Activated CD8-positive, alpha-beta T cell treated with anti-CD3 and anti-CD28 coated beads for 36 hours (primary cell): ENCODE data around the gene CARHSP1. TPM values are rescaled to one million over a fixed set of nuclear protein-coding genes. Genes with fewer than 3 reads are reported as not detected.
"Not testable (repeated sequence)": the region's sequence is repeated elsewhere in the genome, so short reads cannot be mapped to it uniquely, and the experiment has no call there.

Source experiments
- ATAC-seq: fragments of 200-7000 bp; cut with Tn5 transposase; one replicate; pipeline ENCODE4 v1.10.0; 2021; ENCODE audit warnings: mild to moderate bottlenecking, moderate library complexity
- CTCF ChIA-PET: fragments of 350-600 bp; sonication (Branson Sonifier 250); formaldehyde crosslinking; loops from one replicate; lab custom pipeline; 2021; ENCODE audit warnings: antibody characterized with exemption; lab: Charles Lee
- POLR2A ChIA-PET: fragments of 350-600 bp; sonication (Branson Sonifier 250); formaldehyde crosslinking; loops from one replicate; lab custom pipeline; 2021; ENCODE audit warnings: antibody characterized with exemption; lab: Charles Lee
- DNase-seq: peaks from one replicate; pipeline ENCODE4 v3.0.0-alpha.2; 2020
- H3K27ac Mint-ChIP-seq: one replicate; pipeline ENCODE4 v1.8.0; 2021; ENCODE audit warnings: mild to moderate bottlenecking, mixed read lengths
- H3K27me3 Mint-ChIP-seq: one replicate; pipeline ENCODE4 v1.8.0; 2021; ENCODE audit warnings: mixed read lengths
- H3K36me3 Mint-ChIP-seq: one replicate; pipeline ENCODE4 v1.8.0; 2021; ENCODE audit warnings: low read depth, mixed read lengths
- H3K4me1 Mint-ChIP-seq: one replicate; pipeline ENCODE4 v1.8.0; 2021; ENCODE audit warnings: low read depth, mixed read lengths
- H3K4me3 Mint-ChIP-seq: one replicate; pipeline ENCODE4 v1.8.0; 2021; ENCODE audit warnings: mild to moderate bottlenecking, moderate library complexity, mixed read lengths
- H3K9me3 Mint-ChIP-seq: one replicate; pipeline ENCODE4 v1.8.0; 2021; ENCODE audit warnings: mixed read lengths
- intact Hi-C: fragments of 100-400 bp; cut with micrococcal nuclease; formaldehyde crosslinking; loops from one replicate; pipeline ENCODE4 v1.10.0; 2022
- total RNA-seq, 2 experiments: library from RNA; stranded (reverse); gene quantifications; one replicate each; pipeline ENCODE4 v1.2.3, GENCODE V29; 2021
- TF ChIP-seq, protein P1 (sequence below): fragments of 200-600 bp; IDR thresholded peaks from one replicate; pipeline ENCODE4 v1.8.0; 2022; ENCODE audit warnings: antibody characterized with exemption, mild to moderate bottlenecking

The CARHSP1 gene
- total RNA-seq, 2 experiments from 2014 or later, result 63.9 to 72.6 TPM

DNA sequence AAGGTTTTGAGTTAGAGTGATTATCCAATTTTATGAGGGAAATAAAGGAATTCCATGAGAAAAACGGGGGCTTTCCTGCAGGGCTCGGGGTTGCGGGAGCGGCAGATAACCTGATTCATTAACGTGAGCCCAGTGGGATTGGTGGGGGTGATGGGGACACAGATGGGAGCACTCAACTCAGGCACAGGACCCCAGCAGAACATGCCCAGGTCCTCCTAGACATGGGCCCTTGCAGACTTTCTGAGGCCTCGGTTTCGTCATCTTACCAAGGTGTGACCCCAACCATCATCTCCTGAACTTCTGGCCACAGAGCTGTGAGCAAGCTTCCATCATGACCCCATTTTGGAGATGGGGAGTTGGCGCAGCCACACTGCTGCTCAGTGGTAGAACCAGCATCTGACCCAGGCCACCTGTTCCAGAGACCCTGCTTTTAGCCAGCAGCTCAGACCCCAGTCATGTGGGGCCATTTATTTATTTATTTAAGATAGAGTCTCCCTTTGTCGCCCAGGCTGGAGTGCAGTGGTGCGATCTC lies 22.3 kb downstream of the CARHSP1 start:
- Mint-ChIP-seq H3K27me3 (no peaks in the 10 kb centered on the region), H3K4me3 (no peak overlapping the region), H3K4me1 (peaks cover 8% of the 10 kb centered on the region), H3K27ac (no peak overlapping the region), H3K36me3 (peaks cover 30% of the 10 kb centered on the region), H3K9me3 (no peaks in the 10 kb centered on the region)
- TF ChIP-seq, protein P1, sequence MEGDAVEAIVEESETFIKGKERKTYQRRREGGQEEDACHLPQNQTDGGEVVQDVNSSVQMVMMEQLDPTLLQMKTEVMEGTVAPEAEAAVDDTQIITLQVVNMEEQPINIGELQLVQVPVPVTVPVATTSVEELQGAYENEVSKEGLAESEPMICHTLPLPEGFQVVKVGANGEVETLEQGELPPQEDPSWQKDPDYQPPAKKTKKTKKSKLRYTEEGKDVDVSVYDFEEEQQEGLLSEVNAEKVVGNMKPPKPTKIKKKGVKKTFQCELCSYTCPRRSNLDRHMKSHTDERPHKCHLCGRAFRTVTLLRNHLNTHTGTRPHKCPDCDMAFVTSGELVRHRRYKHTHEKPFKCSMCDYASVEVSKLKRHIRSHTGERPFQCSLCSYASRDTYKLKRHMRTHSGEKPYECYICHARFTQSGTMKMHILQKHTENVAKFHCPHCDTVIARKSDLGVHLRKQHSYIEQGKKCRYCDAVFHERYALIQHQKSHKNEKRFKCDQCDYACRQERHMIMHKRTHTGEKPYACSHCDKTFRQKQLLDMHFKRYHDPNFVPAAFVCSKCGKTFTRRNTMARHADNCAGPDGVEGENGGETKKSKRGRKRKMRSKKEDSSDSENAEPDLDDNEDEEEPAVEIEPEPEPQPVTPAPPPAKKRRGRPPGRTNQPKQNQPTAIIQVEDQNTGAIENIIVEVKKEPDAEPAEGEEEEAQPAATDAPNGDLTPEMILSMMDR, result no peak
- DNase-seq, result no peak
- ChIA-PET CTCF (no interaction called here), POLR2A (interaction anchor here (0.6 to 1.1 kb wide), 3 partner anchors 18 to 1921 kb away, joined by 3 read pairs; no protein-coding TSS in a partner anchor)
- intact Hi-C loops, result no loop called here
- no peak for ATAC-seq

DNA sequence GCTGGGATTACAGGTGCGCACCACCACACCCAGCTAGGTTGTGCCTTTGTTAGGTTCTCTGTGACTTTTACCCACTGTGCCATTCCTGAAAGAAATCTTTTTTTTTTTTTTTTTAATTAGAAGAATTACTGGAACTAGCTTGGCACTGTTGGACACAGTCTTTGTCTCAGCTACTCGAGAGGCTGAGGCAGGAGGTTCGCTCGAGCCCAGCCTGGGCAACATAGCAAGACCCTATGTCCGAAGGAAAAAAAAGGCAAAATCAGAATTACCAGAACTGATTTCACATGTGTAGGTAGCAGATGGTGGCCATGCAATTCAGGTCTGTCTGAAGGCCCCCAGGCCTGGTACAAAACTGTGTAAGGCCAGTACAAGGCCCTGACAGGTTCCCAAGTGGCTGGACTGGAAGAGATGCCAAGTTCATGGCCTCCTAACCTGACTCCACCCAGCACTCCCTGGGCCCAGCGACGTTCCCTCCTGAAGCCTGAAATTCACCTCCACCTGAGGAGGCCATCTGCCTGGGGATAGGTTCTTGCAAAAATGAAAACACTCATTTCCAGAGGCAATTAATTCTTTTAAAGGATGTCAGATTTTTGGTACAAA lies 23.0 kb downstream of the CARHSP1 start:
- H3K9me3 Mint-ChIP-seq, result no peaks in the 10 kb centered on the region
- H3K4me3 Mint-ChIP-seq, result no peak overlapping the region
- H3K27me3 Mint-ChIP-seq, result no peaks in the 10 kb centered on the region
- H3K36me3 Mint-ChIP-seq, result peaks cover 25% of the 10 kb centered on the region
- no peak overlapping the region for H3K27ac Mint-ChIP-seq
- no peak for DNase-seq
- no peak for ATAC-seq
- TF ChIP-seq, protein P1, result no peak
- H3K4me1 Mint-ChIP-seq, result peaks cover 8% of the 10 kb centered on the region
- intact Hi-C loops, result no loop called here
- ChIA-PET CTCF (no interaction called here), POLR2A (no interaction called here)

DNA sequence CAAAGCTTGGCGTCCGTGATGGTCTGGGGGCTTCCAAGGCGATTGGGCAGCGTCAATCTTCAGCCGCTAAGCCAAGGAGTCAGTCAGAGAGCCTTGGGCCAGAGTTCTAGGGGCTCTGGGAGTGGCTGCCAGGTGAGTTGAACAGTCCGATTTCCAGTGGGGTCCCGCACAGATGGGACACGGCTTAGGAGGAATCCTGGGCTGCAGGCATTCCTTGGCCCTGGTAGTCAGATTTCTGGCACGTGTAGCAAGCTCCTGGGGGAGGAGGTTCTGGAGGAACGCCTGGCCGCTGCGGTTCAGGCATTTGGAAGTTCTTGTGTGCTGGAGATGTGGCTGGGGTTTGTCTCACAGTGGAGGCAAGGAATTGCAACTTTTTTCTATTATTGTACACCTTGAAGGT lies 25.5 kb downstream of the CARHSP1 start:
- H3K4me1 Mint-ChIP-seq, POLR2A ChIA-PET, H3K36me3 Mint-ChIP-seq, H3K27me3 Mint-ChIP-seq, intact Hi-C loops, CTCF ChIA-PET, H3K4me3 Mint-ChIP-seq, ATAC-seq, H3K27ac Mint-ChIP-seq, H3K9me3 Mint-ChIP-seq, DNase-seq: not testable (repeated sequence)

DNA sequence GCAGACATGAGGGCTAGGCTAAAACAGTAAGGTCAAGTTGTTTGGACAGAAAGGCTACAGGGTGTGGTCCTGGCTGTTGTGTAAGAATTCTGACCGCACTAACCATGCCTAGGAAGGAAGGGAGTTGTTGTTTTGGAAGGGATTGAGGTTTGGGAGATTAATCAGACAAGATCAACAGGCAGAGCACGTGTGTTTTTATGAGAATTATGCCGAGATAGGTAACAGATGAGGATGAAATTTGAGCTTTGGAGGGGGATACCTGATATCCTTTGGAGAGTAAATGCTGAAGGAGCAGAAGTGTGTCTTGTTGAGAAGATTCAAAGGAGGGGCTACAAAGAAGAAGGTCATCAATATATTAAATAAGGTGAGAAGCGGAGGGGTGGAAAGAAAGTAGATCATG lies 26.8 kb downstream of the CARHSP1 start:
- intact Hi-C loops, H3K4me3 Mint-ChIP-seq, POLR2A ChIA-PET, H3K9me3 Mint-ChIP-seq, ATAC-seq, CTCF ChIA-PET, H3K4me1 Mint-ChIP-seq, DNase-seq, H3K36me3 Mint-ChIP-seq, H3K27me3 Mint-ChIP-seq: not testable (repeated sequence)
- H3K27ac Mint-ChIP-seq, result peak overlapping the region; percentile 31

DNA sequence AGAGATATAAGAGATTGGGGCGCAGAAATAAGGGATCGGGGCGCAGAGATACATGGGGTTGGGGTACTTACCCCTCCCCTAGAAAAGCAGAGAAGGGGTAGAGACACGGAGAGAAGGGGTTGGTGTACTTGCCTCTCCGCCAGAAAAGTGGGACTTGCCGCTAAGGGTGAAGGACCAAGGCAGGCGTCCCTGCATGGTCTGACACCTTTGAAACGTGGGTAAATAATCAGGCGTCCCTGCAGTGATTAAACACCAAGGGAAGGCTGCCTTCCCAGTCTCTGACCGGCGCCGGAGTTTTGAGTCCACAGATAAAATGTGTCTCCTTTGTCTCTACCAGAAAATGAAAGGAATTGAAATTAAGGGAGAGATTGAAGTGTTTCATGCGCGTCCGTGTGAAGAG lies 31.2 kb downstream of the CARHSP1 start:
- H3K9me3 Mint-ChIP-seq, ATAC-seq, H3K4me3 Mint-ChIP-seq, H3K36me3 Mint-ChIP-seq, H3K27ac Mint-ChIP-seq, H3K27me3 Mint-ChIP-seq, POLR2A ChIA-PET, DNase-seq, H3K4me1 Mint-ChIP-seq, CTCF ChIA-PET, intact Hi-C loops: not testable (repeated sequence)

DNA sequence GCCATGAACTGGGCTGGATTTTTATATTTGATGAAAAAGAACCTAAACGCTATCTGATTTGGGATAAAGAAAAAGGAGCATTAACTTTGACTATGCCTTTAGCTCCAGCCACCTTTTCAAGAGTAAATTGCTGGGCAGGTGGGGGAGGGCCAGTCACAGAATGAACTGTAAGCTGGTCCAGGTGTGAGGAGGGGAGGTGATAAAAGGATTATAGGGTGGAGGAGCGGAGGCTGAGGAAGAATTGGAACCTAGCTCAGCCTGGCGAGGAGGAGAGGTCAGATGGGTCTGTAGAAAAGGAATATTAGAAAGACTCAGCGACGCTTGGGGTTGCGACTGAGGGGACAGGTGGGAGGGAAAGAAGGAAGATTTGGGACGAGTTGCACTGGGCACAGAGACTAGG lies 32.0 kb downstream of the CARHSP1 start:
- H3K27me3 Mint-ChIP-seq, POLR2A ChIA-PET, ATAC-seq, H3K27ac Mint-ChIP-seq, H3K9me3 Mint-ChIP-seq, CTCF ChIA-PET, DNase-seq, intact Hi-C loops, H3K4me3 Mint-ChIP-seq, H3K4me1 Mint-ChIP-seq, H3K36me3 Mint-ChIP-seq: not testable (repeated sequence)

DNA sequence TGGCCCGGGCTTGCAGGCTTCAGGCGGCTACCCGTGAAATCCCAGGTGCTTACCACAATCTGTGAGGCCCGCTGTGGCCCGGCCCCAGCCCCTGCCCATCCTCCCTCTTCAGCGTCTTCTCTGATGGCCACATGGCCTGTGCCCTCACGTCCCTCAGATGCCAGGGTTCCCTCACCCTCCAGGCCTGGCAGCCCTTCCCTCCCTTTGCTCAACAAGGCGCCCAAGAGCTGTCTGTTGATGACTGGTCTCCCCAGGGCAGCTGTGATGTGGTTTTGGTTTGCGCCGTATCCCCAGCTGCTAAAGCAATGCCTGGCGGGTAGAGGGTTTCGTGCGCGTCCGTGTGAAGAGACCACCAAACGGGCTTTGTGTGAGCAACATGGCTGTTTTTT lies 36.1 kb downstream of the CARHSP1 start:
- Mint-ChIP-seq H3K36me3 (peaks cover 31% of the 10 kb centered on the region), H3K9me3 (no peaks in the 10 kb centered on the region), H3K27me3 (no peaks in the 10 kb centered on the region), H3K27ac (no peak overlapping the region), H3K4me1 (peaks cover 7% of the 10 kb centered on the region), H3K4me3 (no peak overlapping the region)
- ChIA-PET POLR2A (interaction anchor here (1.4 kb wide), 1 partner anchor 9 kb away, joined by 3 read pairs; no protein-coding TSS in a partner anchor), CTCF (interaction anchor here (2.0 kb wide), 1 partner anchor 47 kb away, joined by 11 read pairs; no protein-coding TSS in a partner anchor)
- TF ChIP-seq, protein P1, result no peak
- DNase-seq (no peak), ATAC-seq (no peak)
- intact Hi-C loops, result no loop called here
